Lung (tissue), 12 donors: ENCODE results near the gene VAMP8. TPM values are rescaled to one million over a fixed set of nuclear protein-coding genes. Genes with fewer than 3 reads are reported as not detected.

Source experiments
- ATAC-seq: fragments of 200-7000 bp; cut with Tn5 transposase; one replicate; pipeline ENCODE4 v1.9.1; 2020; ENCODE audit warnings: moderate number of reproducible peaks; ENCODE audit not compliant: insufficient read depth, low FRiP score
- DNase-seq, 3 donors: peaks; one replicate each; pipeline ENCODE4 v3.0.0-alpha.2; 2013 to 2017
- H3K27ac ChIP-seq, 2 donors: one replicate each; pipeline ENCODE4 v1.5.1; 2013; ENCODE audit warnings: mild to moderate bottlenecking in 2 of 2, moderate library complexity in 2 of 2, control low read depth in 1 of 2, inconsistent platforms in 1 of 2, low read depth in 1 of 2, low read length in 1 of 2
- H3K27me3 ChIP-seq, 3 donors: one replicate each; pipeline ENCODE4 v1.5.1; 2013; ENCODE audit warnings: low read length in 2 of 3; ENCODE audit not compliant: control insufficient read depth in 3 of 3, insufficient read depth in 3 of 3
- H3K36me3 ChIP-seq, 4 donors: one replicate each; pipeline ENCODE4 v1.5.1; 2013; ENCODE audit warnings: low read length in 4 of 4, mild to moderate bottlenecking in 1 of 4, moderate library complexity in 1 of 4; ENCODE audit not compliant: control insufficient read depth in 4 of 4, insufficient read depth in 4 of 4
- H3K4me1 ChIP-seq, 5 donors: one replicate each; pipeline ENCODE4 v1.5.1; 2013; ENCODE audit warnings: low read length in 5 of 5, mild to moderate bottlenecking in 2 of 5, moderate library complexity in 1 of 5; ENCODE audit not compliant: control insufficient read depth in 5 of 5, insufficient read depth in 5 of 5
- H3K4me3 ChIP-seq: one replicate; pipeline ENCODE4 v1.5.1; 2013; ENCODE audit warnings: mild to moderate bottlenecking, control low read depth, moderate library complexity
- H3K9ac ChIP-seq, 2 donors: one replicate each; pipeline ENCODE4 v1.5.1; 2013; ENCODE audit warnings: low read length in 2 of 2, control low read depth in 1 of 2; ENCODE audit not compliant: insufficient read depth in 1 of 2
- H3K9me3 ChIP-seq, 4 donors: one replicate each; pipeline ENCODE4 v1.5.1; 2013; ENCODE audit warnings: low read length in 3 of 4, mild to moderate bottlenecking in 1 of 4, moderate library complexity in 1 of 4; ENCODE audit not compliant: control insufficient read depth in 4 of 4, insufficient read depth in 3 of 4
- WGBS, 2 donors: extraction: QIAGEN DNeasy Blood & Tissue Kit; methylation state at CpG; one replicate each; pipeline ENCODE4 v1.1.7; 2013; 5-methylcytosine and 5-hydroxymethylcytosine counted together
- polyA plus RNA-seq, 2 donors: library from polyadenylated mRNA; stranded (reverse); fragments of 200-250 nt; gene quantifications; one replicate each; pipeline ENCODE4 v1.2.1, GENCODE V29; 2013
- total RNA-seq, 2 donors: library from RNA; depleted of rRNA in 1 of 2; stranded (reverse); fragments of >200 nt in 1 of 2; gene quantifications; one replicate each; pipeline ENCODE4 v1.2.1, GENCODE V29; 2014 to 2021
- TF ChIP-seq, protein P1 (sequence below): IDR thresholded peaks from 2 replicates; pipeline ENCODE4 v1.5.1; 2012; ENCODE audit warnings: mild to moderate bottlenecking; ENCODE audit errors: control extremely low read depth, extremely low read depth
- donor health status: control.
- donor health status: control.
- donor health status: Bipolar disorder and iron deficiency.
- donor health status: healthy.
- donor health status: DM: yes; HTN: yes; CAD: no.

The VAMP8 gene
- total and polyA plus RNA-seq, 4 donors = 64.0 to 626 (median 320) TPM

DNA sequence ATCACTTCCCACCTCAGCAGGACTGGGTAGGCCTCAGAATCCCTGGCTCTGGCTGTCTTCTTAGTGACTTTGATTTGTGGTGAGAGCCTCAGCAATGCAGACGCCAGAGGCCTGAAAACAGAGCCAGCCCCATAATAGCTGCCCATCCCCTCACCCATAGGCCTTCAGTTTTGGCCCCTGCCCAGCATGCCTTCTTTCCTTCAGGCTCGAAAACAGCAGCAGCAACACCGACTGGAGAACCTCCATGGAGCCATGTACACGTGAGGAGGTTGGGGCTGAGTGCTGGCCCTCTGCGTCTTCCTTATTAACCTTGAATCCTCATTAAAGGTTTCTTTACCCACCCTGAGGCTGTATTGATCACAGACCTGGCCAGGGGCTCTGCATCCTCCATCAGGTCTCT lies 19.9 kb downstream of the VAMP8 start:
- Histone ChIP-seq H3K27ac (no peak overlapping the region), H3K4me1 (peaks cover 6 to 25% (median 18%) of the 10 kb centered on the region in 5 donors)
- TF ChIP-seq, protein P1, sequence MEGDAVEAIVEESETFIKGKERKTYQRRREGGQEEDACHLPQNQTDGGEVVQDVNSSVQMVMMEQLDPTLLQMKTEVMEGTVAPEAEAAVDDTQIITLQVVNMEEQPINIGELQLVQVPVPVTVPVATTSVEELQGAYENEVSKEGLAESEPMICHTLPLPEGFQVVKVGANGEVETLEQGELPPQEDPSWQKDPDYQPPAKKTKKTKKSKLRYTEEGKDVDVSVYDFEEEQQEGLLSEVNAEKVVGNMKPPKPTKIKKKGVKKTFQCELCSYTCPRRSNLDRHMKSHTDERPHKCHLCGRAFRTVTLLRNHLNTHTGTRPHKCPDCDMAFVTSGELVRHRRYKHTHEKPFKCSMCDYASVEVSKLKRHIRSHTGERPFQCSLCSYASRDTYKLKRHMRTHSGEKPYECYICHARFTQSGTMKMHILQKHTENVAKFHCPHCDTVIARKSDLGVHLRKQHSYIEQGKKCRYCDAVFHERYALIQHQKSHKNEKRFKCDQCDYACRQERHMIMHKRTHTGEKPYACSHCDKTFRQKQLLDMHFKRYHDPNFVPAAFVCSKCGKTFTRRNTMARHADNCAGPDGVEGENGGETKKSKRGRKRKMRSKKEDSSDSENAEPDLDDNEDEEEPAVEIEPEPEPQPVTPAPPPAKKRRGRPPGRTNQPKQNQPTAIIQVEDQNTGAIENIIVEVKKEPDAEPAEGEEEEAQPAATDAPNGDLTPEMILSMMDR = no peak

DNA sequence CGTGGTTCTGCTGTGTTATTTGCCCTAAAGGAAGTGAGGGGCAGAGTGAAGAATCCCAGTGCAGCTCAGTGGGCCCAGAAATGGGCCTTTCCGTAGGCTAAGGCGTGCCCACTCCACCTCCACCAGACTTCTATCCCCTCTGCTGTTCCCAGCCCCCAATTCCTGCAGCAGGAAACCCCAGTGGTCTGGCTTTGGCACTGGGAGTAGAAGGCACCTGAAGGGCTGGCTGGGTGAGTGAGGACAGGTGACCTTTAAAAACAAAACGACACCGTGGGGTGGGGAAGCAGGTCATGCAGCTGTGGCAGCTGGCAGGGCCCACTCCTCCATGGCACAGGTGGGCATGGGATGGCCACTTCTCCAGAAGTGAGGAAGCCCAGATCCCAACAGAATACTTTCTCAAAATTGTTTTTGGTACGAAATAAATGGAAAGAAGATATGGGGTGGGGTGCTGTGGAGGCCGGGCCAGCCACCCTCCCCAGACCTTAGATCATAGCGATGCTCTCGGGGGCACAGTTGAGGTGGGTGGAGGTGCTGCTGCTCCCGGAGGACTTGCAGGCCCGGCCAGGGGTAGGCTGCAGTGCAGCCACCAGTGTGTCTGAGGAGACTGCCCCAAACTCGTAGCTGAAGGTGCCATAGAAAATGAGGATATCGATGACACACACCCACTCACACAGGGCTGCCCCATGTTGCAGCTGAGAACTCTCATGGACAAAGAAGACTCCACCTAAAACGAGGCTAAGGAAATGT lies 21.4 kb downstream of the VAMP8 start:
- Histone ChIP-seq H3K27me3 (no peaks in the 10 kb centered on the region), H3K4me1 (peaks cover 7 to 25% (median 18%) of the 10 kb centered on the region in 5 donors), H3K9me3 (no peaks in the 10 kb centered on the region), H3K9ac (no peak overlapping the region), H3K36me3 (peaks cover 0 to 33% (median 12%) of the 10 kb centered on the region in 4 donors), H3K27ac (no peak overlapping the region), H3K4me3 (no peak overlapping the region)
- DNase-seq = no peak
- no peak for ATAC-seq
- TF ChIP-seq, protein P1 = no peak
- 84% methylated on average over 14 of the region's 14 CpGs for WGBS, 2 donors

More for the DNA sequence above, 19.9 kb downstream of the VAMP8 start:
- Histone ChIP-seq H3K9me3 (no peaks in the 10 kb centered on the region), H3K27me3 (no peaks in the 10 kb centered on the region), H3K9ac (no peak overlapping the region), H3K36me3 (peaks cover 0 to 36% (median 12%) of the 10 kb centered on the region in 4 donors), H3K4me3 (no peak overlapping the region)
- ATAC-seq (no peak), DNase-seq (no peak)
- WGBS, 2 donors = 85 to 92% methylated on average over 5 of the region's 5 CpGs

DNA sequence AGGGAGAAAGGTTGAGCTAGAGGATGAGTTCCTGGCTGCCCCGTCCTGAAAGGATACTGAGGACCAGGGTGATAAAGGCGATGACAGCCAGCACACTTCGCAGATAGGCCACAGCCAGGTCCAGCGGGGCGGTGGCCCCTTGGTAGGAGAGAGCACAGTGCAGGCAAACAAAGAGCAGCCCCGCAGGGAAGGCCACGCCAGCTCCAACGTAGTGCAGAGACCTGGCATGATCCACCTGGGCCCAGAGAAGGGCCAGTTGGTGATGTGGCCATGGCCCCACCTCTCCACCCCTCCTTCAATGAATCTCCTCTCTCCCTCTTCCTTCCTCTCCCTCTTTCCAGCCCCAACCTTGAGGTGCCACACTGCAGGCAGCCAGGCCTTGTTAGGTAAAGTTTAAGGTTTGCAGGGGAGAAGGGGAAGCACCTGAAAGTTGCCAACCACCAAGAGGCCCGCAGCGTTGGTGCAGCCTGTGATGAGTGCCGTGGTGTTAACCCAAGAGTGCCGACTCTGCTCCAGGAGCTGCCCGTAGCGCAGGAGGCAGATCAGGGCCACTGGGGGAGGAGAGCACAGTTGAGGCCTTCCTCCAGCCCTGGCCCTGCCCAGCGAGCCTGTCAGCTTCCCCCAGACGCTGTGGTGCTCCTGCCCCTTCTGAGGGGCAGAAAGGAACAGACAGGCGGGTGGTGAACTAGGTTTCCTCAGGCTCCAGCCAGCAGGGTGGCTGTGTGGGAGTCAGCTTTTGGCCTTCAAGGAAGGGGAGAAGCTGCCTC lies 22.3 kb downstream of the VAMP8 start:
- no peak overlapping the region for H3K4me3 ChIP-seq
- H3K27ac ChIP-seq = no peak overlapping the region
- WGBS, 2 donors = 78 to 80% methylated on average over 17 of the region's 17 CpGs

More for the DNA sequence above, 22.3 kb downstream of the VAMP8 start:
- Histone ChIP-seq H3K4me1 (peaks cover 9 to 26% (median 21%) of the 10 kb centered on the region in 5 donors), H3K9me3 (no peaks in the 10 kb centered on the region), H3K9ac (no peak overlapping the region), H3K36me3 (peaks cover 0 to 33% (median 12%) of the 10 kb centered on the region in 4 donors), H3K27me3 (no peaks in the 10 kb centered on the region)
- TF ChIP-seq, protein P1 = no peak
- no peak for DNase-seq
- no peak for ATAC-seq
